Endothelial cell of umbilical vein (primary cell): ENCODE results near the gene RHOF. TPM values are rescaled to one million over a fixed set of nuclear protein-coding genes. Genes with fewer than 3 reads are reported as not detected.
A peak's percentile ranks its signal among the peaks of the same experiment; 100 is the strongest.
"Not testable (repeated sequence)": the region's sequence is repeated elsewhere in the genome, so short reads cannot be mapped to it uniquely, and the experiment has no call there.

Experiments
- BruUV-seq: library from RNA; stranded (reverse); fragments of 400-500 nt; replicated peaks from 2 replicates; lab custom pipeline; 2021; lab: Mats Ljungman, UMichigan
- CTCF ChIA-PET: fragments of 300-600, 350-600 bp; sonication (Branson Sonifier 250); formaldehyde crosslinking; loops from one replicate; lab custom pipeline; 2021; ENCODE audit warnings: antibody characterized with exemption, inconsistent platforms; lab: Charles Lee
- POLR2A ChIA-PET: fragments of 300-600, 350-600 bp; sonication (Branson Sonifier 250); formaldehyde crosslinking; loops from one replicate; lab custom pipeline; 2021; ENCODE audit warnings: antibody characterized with exemption, inconsistent platforms; lab: Charles Lee
- DNase-seq: peaks from one replicate; pipeline ENCODE4 v3.0.0-alpha.2; 2011; ENCODE audit warnings: low read depth, low spot score
- FAIRE-seq: peaks from 2 replicates; lab custom pipeline; 2011; peaks lifted over from hg19 to GRCh38; lab: Jason Lieb, UNC
- H2AFZ ChIP-seq: 2 replicates; pipeline ENCODE4 v1.6.0; 2012; ENCODE audit warnings: low read depth, low read length, control low read depth, inconsistent platforms
- H3K27ac ChIP-seq: 2 replicates; pipeline ENCODE4 v1.5.1; 2011; ENCODE audit warnings: low read depth, mild to moderate bottlenecking, control low read depth, low read length, moderate library complexity; ENCODE audit not compliant: insufficient read depth
- H3K27me3 ChIP-seq, 2 experiments: 2 replicates each; pipeline versions ENCODE4 v1.6.0 to v1.6.1; 2011; ENCODE audit warnings: low read length in 2 of 2, mixed read lengths in 1 of 2; ENCODE audit not compliant: control insufficient read depth in 2 of 2, insufficient read depth in 2 of 2
- H3K36me3 ChIP-seq, 2 experiments: 2 replicates in 1 of 2; 3 replicates in 1 of 2; pipeline ENCODE4 v1.5.1; 2011; ENCODE audit warnings: low read length in 2 of 2, mild to moderate bottlenecking in 1 of 2, moderate library complexity in 1 of 2; ENCODE audit not compliant: control insufficient read depth in 2 of 2, insufficient read depth in 2 of 2; ENCODE audit errors: extremely low read depth in 1 of 2
- H3K4me1 ChIP-seq: 3 replicates; pipeline ENCODE4 v1.5.1; 2011; ENCODE audit warnings: mild to moderate bottlenecking, low read length; ENCODE audit not compliant: control insufficient read depth, insufficient read depth; ENCODE audit errors: extremely low read depth
- H3K4me2 ChIP-seq: 2 replicates; pipeline ENCODE4 v1.6.1; 2011; ENCODE audit warnings: low read length, control low read depth, mixed read lengths; ENCODE audit not compliant: insufficient read depth
- H3K4me3 ChIP-seq, 3 experiments: fragments of 200-600 bp in 1 of 3; sonication (generic), shearing (Covaris generic) in 1 of 3; replicated peaks in 1 of 3; 2 replicates each; pipeline ENCODE4 v1.5.1; 2011 to 2016; ENCODE audit warnings: control low read depth in 3 of 3, low read length in 3 of 3, mild to moderate bottlenecking in 2 of 3, inconsistent platforms in 1 of 3, low read depth in 1 of 3, moderate library complexity in 1 of 3; ENCODE audit not compliant: insufficient read depth in 1 of 3
- H3K79me2 ChIP-seq: 2 replicates; pipeline ENCODE4 v1.6.0; 2012; ENCODE audit warnings: low read length, inconsistent platforms; ENCODE audit not compliant: control insufficient read depth, insufficient read depth
- H3K9ac ChIP-seq: replicated peaks from 2 replicates; pipeline ENCODE3; 2011; ENCODE audit warnings: low read length, control low read depth; ENCODE audit not compliant: insufficient read depth; ENCODE audit errors: extremely low read depth
- H3K9me1 ChIP-seq: replicated peaks from 3 replicates; pipeline ENCODE4 v1.6.0; 2011; ENCODE audit warnings: mild to moderate bottlenecking, low read length; ENCODE audit not compliant: control insufficient read depth, insufficient read depth; ENCODE audit errors: extremely low read depth
- H3K9me3 ChIP-seq: replicated peaks from 2 replicates; pipeline ENCODE4 v1.5.1; 2012; ENCODE audit warnings: low read length, inconsistent platforms; ENCODE audit not compliant: control insufficient read depth, insufficient read depth
- H4K20me1 ChIP-seq: replicated peaks from 2 replicates; pipeline ENCODE3; 2011; ENCODE audit warnings: mild to moderate bottlenecking, low read length; ENCODE audit not compliant: control insufficient read depth, insufficient read depth; ENCODE audit errors: extremely low read depth
- EZH2 ChIP-seq: IDR thresholded peaks from 2 replicates; pipeline ENCODE4 v1.6.1; 2012; ENCODE audit warnings: borderline replicate concordance, low read depth, mild to moderate bottlenecking, moderate library complexity, low read length, inconsistent platforms; ENCODE audit not compliant: severe bottlenecking
- FOS ChIP-seq: IDR thresholded peaks from 2 replicates; pipeline ENCODE4 v1.6.1; 2011; ENCODE audit warnings: mild to moderate bottlenecking, low read length, moderate library complexity, borderline replicate concordance; ENCODE audit not compliant: insufficient read depth
- GATA2 ChIP-seq: IDR thresholded peaks from 2 replicates; pipeline ENCODE4 v1.7.0; 2011; ENCODE audit warnings: low read depth, mild to moderate bottlenecking, moderate library complexity, mixed read lengths, low read length; ENCODE audit not compliant: insufficient read length, insufficient read depth
- JUN ChIP-seq: IDR thresholded peaks from 2 replicates; pipeline ENCODE4 v1.6.1; 2011; ENCODE audit warnings: borderline replicate concordance, low read depth; ENCODE audit not compliant: insufficient read length, insufficient read depth
- MAX ChIP-seq: IDR thresholded peaks from 2 replicates; pipeline ENCODE4 v1.6.1; 2011; ENCODE audit not compliant: insufficient read depth, insufficient read length
- MYC ChIP-seq: IDR thresholded peaks from one replicate; pipeline ENCODE4 v1.6.1; 2011; ENCODE audit warnings: mild to moderate bottlenecking, low read depth, low read length
- POLR2A ChIP-seq: IDR thresholded peaks from 2 replicates; pipeline ENCODE4 v1.6.1; 2012; ENCODE audit warnings: low read depth, mild to moderate bottlenecking, control low read depth, low read length
- POLR2AphosphoS5 ChIP-seq: IDR thresholded peaks from 2 replicates; pipeline ENCODE4 v1.6.1; 2012; ENCODE audit warnings: low read depth, mild to moderate bottlenecking, control low read depth, low read length, moderate library complexity; ENCODE audit not compliant: insufficient read depth
- dilution Hi-C: fragments of 300-500 bp; cut with MboI; formaldehyde crosslinking; loops from one replicate; pipeline ENCODE4 v1.15.0; 2019; ENCODE audit warnings: low sequenced_read_pairs; ENCODE audit not compliant: extremely low pct_ligation_motif_present
- intact Hi-C: fragments of 100-400 bp; cut with micrococcal nuclease; formaldehyde crosslinking; loops from one replicate; pipeline ENCODE4 v1.10.0; 2022
- polyA plus RNA-seq, 4 experiments: library from polyadenylated mRNA; depleted of rRNA in 3 of 4; stranded (reverse) in 3 of 4; unstranded in 1 of 4; fragments of >200 nt; gene quantifications; 2 replicates each; pipeline versions ENCODE4 v1.2.1 to v1.2.3, GENCODE V29; 2011 to 2012; ENCODE audit warnings: missing spikeins in 1 of 4
- total RNA-seq: library from RNA; stranded (reverse); gene quantifications from 2 replicates; pipeline ENCODE4 v1.2.3, GENCODE V29; 2021
- TF ChIP-seq, protein P1 (sequence below), 2 donors: IDR thresholded peaks; 1 replicate in 1 of 2; 2 replicates in 1 of 2; pipeline ENCODE4 v1.5.1; 2011; ENCODE audit warnings: low read length in 2 of 2, mild to moderate bottlenecking in 2 of 2, moderate library complexity in 2 of 2, control low read depth in 1 of 2, inconsistent platforms in 1 of 2, low read depth in 1 of 2; ENCODE audit not compliant: insufficient read depth in 1 of 2; ENCODE audit errors: extremely low read depth in 1 of 2

Gene RHOF
- total and polyA plus RNA-seq, 2 donors (not counting 3 experiments of a cell fraction or from before 2014, with no cell fraction given): 9.3 to 22.3 TPM

GRCh38 chr12:121748218-121748570 is 45.3 kb downstream of the RHOF start:
- dilution Hi-C loops (no loop called here), intact Hi-C loops (loop anchor here (5.0 kb wide), 1 partner anchor 44 kb away; the partner anchor contains the start of gene RHOF)
- Histone ChIP-seq H3K9ac (peak overlapping the region; percentile 45), H3K27ac (peak overlapping the region; percentile 86), H3K4me3 (no peak overlapping the region), H3K9me3 (no peaks in the 10 kb centered on the region), H3K27me3 (no peaks in the 10 kb centered on the region), H3K36me3 (no peaks in the 10 kb centered on the region), H3K9me1 (no peaks in the 10 kb centered on the region), H3K4me1 (peaks cover 12% of the 10 kb centered on the region), H3K79me2 (no peaks in the 10 kb centered on the region), H2AFZ (peak overlapping the region; percentile 6), H3K4me2 (no peak overlapping the region), H4K20me1 (no peaks in the 10 kb centered on the region)
- CTCF ChIA-PET: interaction anchor here (1.0 to 1.8 kb wide), 4 partner anchors 25 to 46 kb away, joined by 3 to 13 read pairs (median 6); partner anchors contain the start of genes RHOF and TMEM120B
- no peak for FAIRE-seq
- BruUV-seq: no TSS peak
- DNase-seq: no peak
- TF ChIP-seq POLR2A (no peak), JUN (no peak), GATA2 (no peak), MAX (no peak), FOS (no peak), EZH2 (no peak), POLR2AphosphoS5 (no peak), MYC (no peak)
- TF ChIP-seq, protein P1, sequence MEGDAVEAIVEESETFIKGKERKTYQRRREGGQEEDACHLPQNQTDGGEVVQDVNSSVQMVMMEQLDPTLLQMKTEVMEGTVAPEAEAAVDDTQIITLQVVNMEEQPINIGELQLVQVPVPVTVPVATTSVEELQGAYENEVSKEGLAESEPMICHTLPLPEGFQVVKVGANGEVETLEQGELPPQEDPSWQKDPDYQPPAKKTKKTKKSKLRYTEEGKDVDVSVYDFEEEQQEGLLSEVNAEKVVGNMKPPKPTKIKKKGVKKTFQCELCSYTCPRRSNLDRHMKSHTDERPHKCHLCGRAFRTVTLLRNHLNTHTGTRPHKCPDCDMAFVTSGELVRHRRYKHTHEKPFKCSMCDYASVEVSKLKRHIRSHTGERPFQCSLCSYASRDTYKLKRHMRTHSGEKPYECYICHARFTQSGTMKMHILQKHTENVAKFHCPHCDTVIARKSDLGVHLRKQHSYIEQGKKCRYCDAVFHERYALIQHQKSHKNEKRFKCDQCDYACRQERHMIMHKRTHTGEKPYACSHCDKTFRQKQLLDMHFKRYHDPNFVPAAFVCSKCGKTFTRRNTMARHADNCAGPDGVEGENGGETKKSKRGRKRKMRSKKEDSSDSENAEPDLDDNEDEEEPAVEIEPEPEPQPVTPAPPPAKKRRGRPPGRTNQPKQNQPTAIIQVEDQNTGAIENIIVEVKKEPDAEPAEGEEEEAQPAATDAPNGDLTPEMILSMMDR (IDR thresholded peaks at IDR 0.05; ENCODE audit: extremely low read depth in 1 of 2, insufficient read depth in 1 of 2, low read depth in 1 of 2, low read length in 2 of 2): no peak
- POLR2A ChIA-PET: interaction anchor here (1.0 kb wide), 1 partner anchor 18 kb away, joined by 6 read pairs; no protein-coding TSS in a partner anchor

DNA sequence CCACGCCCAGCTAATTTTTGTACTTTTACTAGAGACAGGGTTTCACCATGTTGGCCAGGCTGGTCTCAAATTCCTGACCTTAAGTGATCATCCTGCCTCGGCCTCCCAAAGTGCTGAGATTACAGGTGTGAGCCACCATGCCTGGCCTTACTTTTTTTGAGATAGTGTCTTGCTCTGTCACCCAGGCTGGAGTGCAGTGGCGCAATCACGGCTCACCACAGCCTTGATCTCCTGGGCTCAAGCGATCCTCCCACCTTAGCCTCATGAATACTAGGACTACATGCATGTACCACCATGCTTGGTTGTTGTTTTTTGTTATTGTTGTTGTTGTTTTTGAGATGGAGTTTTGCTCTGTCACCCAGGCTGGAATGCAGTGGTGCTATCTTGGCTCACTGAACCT is 47.9 kb downstream of the RHOF start:
- FAIRE-seq, H3K27me3 ChIP-seq, POLR2A ChIA-PET, dilution Hi-C loops, H2AFZ ChIP-seq, H3K79me2 ChIP-seq, DNase-seq, CTCF ChIA-PET, BruUV-seq, H3K9ac ChIP-seq, H3K4me3 ChIP-seq, H3K9me3 ChIP-seq, H3K36me3 ChIP-seq, H3K4me2 ChIP-seq, H4K20me1 ChIP-seq, H3K9me1 ChIP-seq, H3K27ac ChIP-seq: not testable (repeated sequence)
- intact Hi-C loops: loop anchor here (5.0 kb wide), 1 partner anchor 47 kb away; the partner anchor contains the start of gene RHOF
- peaks cover 20% of the 10 kb centered on the region for H3K4me1 ChIP-seq
